GM10266 (cell line): Measurements from ENCODE around the gene LAMA1.

Experiments
- DNase-seq: peaks from one replicate; pipeline ENCODE4 v3.0.0; 2012; ENCODE audit errors: extremely low spot score
- TF ChIP-seq, protein P1 (sequence below): IDR thresholded peaks from 2 replicates; pipeline ENCODE4 v1.5.1; 2012; ENCODE audit warnings: mild to moderate bottlenecking, low read depth; ENCODE audit not compliant: control insufficient read depth, insufficient read depth; ENCODE audit errors: missing control alignments

Gene LAMA1

DNA sequence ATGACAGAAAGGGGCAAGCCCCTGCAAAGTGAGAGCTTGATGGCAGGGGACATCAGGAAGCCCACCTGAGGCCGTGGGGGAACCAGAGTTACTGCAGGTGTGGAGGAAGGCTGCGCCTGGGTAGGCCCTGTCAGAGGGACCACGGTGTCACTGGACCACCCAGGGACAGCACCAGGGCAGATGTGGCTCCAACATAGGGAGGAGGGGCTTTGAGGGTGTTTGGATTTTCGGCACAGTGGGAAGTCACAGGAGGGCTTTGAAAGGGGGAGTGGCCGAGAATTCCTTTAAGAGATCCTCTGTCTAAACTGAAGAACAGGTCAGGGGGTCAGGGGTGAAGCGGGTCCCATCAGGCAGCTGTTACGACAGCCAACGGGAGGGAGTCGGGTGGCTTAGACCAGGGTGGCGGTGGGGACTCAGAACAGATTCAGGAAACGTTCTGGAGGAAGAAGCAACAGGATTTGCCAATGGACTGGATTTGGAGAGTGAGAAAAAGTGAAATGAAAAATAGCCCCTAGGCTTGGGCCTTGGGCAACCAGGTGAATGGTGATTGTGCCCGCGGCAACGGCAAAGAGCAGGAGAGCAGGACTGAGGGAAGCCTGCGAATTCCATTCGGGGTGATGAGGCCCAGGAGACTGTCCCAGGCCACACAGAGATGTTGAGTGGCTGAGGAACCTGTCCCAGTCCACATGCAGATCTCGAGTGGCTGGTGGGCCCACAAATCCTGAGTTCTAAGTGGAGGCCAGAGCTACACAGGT lies 166.1 kb downstream of the LAMA1 start:
- TF ChIP-seq, protein P1, sequence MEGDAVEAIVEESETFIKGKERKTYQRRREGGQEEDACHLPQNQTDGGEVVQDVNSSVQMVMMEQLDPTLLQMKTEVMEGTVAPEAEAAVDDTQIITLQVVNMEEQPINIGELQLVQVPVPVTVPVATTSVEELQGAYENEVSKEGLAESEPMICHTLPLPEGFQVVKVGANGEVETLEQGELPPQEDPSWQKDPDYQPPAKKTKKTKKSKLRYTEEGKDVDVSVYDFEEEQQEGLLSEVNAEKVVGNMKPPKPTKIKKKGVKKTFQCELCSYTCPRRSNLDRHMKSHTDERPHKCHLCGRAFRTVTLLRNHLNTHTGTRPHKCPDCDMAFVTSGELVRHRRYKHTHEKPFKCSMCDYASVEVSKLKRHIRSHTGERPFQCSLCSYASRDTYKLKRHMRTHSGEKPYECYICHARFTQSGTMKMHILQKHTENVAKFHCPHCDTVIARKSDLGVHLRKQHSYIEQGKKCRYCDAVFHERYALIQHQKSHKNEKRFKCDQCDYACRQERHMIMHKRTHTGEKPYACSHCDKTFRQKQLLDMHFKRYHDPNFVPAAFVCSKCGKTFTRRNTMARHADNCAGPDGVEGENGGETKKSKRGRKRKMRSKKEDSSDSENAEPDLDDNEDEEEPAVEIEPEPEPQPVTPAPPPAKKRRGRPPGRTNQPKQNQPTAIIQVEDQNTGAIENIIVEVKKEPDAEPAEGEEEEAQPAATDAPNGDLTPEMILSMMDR: no peak
- no peak for DNase-seq

DNA sequence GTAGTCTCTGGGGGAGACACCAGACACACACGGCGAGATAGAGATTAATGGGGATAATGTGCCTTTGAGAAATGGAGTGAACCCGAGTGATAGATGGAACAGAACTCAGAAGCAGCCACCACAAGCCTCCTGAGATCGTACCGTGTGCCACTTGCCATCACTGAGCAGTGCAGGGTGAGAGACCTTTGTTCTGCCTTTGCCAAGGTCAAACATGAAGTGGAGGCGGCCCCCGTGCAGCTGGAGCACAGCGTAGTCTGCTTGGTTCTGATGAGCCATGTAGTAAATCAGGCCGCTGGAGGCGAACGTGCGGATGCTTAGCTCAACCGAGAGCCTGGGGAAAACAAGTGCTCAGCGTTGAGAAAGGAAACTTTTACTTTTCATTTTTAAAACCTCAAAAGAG lies 167.0 kb downstream of the LAMA1 start:
- no peak for DNase-seq
- TF ChIP-seq, protein P1: no peak

DNA sequence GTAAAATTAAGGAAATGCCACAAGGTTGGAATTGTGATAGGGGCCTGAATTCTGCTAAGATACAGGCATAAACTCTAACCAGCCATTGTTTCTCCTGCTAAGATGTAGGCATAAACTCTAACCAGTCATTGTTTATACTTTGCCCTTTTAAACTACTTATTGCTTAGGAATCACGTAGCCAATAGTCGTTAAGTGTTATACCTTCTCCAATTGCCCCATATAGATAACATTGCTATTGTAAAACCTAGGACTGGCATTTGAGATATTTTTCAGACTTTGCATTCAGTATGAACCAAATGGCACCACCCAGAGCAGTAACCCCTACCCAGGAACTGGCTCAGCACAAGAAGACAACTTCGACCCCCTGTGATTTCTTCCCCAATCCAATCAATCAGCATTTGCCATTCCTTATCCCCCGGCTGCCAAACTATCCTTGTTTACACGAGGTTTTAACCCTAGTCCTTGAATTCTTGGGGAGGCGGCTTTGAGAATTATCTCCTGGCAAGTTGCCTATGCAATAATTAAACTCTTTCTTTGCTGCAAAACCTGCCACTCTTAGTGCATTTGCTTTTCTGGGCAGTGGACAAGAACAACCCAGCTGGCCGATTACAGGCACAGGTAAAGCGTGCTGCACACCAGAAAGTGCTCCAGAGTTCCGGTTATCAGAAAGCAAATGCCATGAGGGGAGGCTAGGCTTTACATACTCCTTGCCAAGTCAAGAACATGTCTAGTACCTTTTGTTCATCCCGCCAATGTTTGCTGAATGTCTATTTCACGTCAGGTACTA lies 167.6 kb downstream of the LAMA1 start:
- TF ChIP-seq, protein P1: no peak
- no peak for DNase-seq

DNA sequence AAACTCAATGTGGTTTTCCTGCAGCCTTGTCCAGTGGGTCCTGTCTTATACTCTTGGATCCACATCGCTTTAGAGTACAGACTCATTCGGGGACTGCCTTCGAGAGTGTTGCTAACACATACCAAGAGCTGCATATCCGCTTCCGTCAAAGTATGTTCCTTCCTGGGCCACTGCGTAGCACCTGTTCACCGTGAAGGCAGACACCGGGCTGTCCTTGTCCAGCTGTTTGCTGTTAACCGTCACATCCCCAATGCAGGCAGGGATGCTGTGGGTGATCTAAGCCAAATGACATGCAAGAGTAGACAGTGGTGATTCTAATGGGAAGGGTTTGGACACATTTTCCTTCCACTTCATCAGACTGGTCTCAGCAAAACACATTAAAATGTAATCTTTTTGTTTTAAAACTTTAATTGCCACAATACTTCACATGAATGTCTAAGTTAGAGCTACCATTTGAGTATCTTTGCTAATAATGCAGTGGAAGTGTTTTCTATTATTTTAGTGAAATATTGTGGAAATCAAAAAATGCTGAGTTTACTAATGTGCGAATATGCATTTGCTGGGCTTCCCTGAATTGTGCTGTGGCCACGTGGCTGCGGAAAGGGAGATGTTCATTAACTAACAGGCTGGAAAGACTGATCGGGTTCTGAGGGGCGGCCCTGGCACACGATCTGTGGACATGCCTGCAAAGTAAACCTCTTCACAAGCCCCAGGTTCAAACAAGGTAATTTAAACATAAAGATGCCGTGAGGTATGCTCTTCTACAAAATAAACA lies 169.1 kb downstream of the LAMA1 start:
- no peak for DNase-seq
- TF ChIP-seq, protein P1: no peak

DNA sequence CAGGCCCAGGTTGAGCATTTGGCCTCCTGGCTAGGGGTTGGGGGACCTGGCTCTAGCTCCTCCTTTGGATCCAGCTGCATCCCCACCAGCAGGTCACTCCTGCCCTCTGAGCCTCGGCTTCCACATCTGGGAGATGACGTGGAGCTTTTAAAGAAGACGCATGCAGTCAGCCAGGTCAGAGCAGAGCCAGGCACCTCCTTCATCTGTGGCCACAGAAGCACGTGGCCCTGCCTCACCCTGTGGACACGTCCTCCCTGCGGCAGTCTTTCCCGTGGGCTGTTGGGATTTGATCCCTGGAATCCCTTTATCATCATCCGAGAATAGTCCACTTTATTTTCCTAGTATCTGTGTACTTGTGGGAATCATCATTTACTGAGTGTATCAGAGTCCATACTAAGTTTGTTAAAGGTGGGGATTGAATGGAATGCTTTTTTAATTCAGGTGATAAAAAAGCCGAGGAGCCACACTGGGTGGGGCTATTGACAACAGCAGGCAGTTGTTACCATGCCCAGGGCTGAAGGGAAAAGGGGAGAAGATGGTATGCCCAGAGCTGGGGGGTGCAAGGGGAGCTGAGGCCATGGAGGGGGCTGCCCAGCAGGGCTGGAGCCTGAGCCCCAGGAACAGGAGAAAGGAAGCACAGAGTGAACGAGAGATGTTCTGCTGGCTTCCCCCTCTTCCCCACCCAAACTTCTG lies 170.1 kb downstream of the LAMA1 start:
- TF ChIP-seq, protein P1: no peak
- no peak for DNase-seq

DNA sequence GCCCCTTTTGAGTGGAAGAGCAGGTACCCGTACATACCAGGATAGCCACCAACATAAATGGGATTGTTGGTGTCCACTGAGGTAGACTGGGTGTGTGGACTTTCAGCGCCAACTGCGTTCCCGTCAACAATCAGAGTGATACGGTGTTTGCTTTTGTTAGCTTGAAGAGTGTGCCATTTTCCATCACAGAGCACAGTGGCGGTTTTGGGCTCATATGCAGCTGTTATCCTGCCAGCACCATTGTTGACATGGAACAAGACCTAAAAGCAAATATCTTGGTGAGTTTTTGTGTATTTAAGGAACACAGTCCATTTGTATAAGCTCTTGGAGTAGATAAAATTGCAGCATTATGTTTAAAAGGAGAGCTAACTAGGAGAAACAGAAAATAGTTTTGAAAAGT lies 174.5 kb downstream of the LAMA1 start:
- TF ChIP-seq, protein P1: no peak
- no peak for DNase-seq
